CMK (cell line): ENCODE data around the gene CHEK2.
"Not testable (repeated sequence)": the region's sequence is repeated elsewhere in the genome, so short reads cannot be mapped to it uniquely, and the experiment has no call there.

Experiments used
- DNase-seq: peaks from one replicate; pipeline ENCODE4 v3.0.0-alpha.2; 2010; ENCODE audit warnings: low read depth

Gene CHEK2

GRCh38 chr22:28741785-28742561 is at the start of gene CHEK2, which contains the start of gene HSCB:
TSS of gene CHEK2 (minus strand) at chr22:28741820. CDS start at chr22:28734721, 7,099 bp downstream.
TSS of gene HSCB (plus strand) at chr22:28742039. CDS start at chr22:28742096, 57 bp downstream.
- peak; percentile 89 for DNase-seq

GRCh38 chr22:28791124-28791523 is 49.5 kb upstream of the CHEK2 start:
- DNase-seq = no peak

GRCh38 chr22:28788601-28789000 is 47.0 kb upstream of the CHEK2 start:
- no peak for DNase-seq

DNA sequence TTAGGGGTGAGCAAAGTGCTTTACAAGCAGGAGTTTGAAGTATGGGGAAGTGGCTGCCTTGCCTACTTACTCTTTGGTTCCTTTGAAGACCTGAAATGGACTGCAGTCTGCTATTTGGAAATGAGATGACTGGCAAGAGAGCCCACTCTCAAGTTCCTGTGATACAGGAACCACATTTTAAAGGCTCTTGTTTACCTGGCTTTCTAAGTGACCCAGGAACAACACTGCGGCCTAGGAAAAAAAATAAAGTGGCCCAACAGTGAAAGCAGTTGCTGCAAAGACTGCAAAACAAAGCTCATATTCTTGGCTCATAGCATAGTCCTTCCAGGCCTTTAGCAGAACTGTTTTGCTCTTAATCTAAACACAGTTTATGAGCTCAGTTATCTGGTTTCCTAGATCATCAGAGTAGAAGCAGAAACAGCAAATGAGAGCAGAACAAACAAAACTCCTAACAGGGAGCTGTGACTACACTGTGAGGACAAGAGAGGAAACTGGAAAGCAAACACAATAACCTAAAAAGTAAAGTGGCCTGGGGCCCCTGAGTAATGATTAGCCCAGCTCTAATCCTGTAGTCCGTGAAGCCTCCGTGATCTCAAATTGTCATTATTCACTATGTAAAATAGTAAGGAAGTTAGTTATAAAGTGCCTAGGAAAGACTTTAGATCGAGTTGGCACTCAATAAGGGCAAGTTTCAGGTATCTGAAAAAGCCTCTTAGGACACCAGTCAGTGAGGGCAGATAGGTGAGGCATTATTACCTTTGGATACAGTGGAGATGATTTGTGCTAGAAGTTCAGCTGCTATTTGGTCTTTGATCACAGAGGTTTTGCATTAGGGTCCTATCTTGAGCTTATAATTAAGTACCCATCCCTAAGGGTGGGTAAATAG is 42.4 kb upstream of the CHEK2 start:
- no peak for DNase-seq

DNA sequence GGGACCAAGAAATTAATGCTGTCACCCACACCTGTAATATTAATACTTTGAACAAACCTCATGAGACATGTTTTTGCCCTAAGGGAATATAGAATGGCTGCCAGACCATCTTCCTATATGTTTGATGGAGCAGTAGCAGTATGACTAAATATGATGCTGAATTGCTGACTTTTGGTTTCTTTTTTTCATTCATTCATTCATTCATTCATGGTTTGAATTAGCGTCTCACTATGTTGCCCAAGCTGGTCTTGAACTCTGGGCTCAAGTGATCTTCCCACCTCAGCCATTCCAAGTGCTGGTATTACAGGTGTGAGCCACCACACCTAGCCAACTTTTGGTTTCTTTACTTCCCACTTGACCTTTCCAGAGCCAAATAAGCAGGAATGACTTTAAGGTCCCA is 38.7 kb upstream of the CHEK2 start:
- DNase-seq = no peak

DNA sequence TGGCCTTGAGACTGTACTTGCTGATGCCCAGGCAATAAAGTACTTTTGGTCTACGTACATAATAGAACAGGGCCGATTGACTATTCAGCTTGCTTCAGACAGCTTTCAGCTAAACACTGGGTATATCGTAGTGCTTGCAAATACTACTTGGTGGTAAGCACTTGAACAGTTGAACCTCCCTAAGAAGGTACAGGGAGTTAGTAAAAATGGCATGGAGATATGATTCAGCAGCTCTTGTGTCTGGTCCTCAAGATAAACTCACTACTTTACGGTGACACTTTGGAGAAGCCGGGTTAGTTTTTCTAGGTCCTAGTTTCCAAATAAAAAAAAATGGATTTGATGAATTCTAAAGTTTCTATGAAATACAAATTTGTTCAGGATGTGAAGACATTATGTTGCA is 38.2 kb upstream of the CHEK2 start:
- no peak for DNase-seq

- DNase-seq = no peak
Measured at GRCh38 chr22:28774378-28774777, 32.8 kb upstream of the CHEK2 start.

- no peak for DNase-seq
Measured at GRCh38 chr22:28773461-28773867, 31.8 kb upstream of the CHEK2 start.

DNA sequence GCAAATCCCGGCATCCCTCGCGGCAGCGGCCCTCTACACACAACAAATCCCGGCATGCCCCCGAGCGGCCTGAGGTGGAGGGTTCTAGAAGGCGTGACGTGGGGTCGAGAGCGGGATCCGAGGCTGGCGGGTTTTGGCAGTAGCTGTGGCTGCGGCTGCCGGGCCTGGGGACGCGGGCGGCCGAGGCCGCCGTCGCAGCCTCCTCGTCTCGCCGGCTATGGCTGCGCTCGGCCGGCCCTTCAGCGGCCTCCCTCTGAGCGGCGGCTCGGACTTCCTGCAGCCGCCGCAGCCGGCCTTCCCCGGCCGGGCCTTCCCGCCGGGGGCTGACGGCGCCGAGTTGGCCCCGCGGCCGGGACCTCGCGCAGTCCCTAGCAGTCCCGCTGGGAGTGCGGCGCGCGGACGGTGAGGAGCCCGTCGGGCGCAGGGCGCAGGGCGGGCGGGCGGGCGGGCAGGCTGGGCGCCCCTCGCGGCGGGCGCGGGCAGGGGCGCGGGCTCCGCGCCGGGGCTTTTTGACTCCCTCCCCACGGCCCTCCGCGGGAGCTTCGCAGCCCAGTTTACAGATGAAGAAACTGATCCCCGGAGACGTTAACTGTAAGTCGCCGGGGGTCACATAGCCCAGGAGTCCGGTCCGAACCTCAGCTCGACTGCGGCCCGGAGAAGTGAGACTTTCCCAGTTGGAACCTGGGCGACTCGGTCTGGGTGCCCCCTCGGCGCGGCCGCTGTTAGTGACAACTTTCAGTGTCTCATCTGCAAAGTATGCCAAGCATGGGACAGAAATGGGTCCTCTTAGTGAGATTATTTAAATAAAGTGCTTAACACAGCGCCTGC is 31.2 kb upstream of the CHEK2 start, which contains the start of gene CCDC117:
Gene CCDC117 (plus strand): TSS at position 63 of the 828 bp plus-strand sequence. CDS start 155 bp downstream, at position 218.
- DNase-seq = peak; percentile 69

DNA sequence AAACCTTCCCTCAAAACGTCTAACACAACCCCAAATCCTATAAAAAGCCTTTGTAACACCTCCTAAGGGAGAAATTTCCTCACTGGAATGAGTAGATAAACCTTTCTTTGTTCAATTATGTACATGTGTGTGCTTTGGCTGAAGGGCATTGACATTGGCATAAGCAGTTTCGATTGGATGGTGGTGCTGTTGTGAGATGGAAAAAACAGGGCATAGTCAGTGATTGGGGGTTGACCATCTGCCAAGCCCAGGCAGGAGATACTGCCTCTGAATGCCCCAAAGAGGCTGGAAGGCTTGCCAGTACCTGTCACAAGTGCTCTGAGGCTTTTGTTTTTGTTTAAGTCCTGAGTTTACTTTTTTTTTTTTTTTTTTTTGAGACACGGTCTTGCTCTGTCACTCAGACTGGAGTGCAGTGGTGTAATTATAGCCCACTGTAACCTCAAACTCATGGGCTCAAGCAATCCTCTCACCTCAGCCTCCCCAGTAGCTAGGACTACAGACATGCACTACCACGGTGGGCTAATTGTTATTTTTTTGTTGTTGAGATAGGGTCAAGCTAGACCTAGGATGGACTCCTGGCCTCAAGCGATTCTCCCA is 29.7 kb upstream of the CHEK2 start:
- DNase-seq = no peak

GRCh38 chr22:28769394-28770085 is 27.9 kb upstream of the CHEK2 start:
- DNase-seq = no peak

GRCh38 chr22:28768701-28769393 is 27.2 kb upstream of the CHEK2 start:
- DNase-seq = no peak

DNA sequence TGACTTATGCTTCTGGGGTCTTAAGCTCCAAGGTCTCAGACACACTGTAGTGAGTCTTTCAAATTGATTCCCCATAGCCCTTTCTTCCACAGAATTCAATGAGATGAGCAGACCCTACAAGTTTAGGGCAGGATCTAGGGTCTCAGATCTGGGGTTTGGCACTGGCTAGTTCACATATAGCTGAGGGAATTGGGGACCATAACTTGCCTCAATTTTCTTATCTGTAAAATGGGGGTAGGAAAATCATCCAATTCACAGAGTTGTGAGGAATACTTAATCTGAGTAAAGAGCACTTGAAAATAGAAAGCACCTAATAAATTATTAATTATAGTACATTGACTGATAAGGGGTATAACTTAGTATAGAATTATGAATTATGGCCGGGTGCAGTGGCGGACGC is 25.0 kb upstream of the CHEK2 start:
- DNase-seq = no peak

DNA sequence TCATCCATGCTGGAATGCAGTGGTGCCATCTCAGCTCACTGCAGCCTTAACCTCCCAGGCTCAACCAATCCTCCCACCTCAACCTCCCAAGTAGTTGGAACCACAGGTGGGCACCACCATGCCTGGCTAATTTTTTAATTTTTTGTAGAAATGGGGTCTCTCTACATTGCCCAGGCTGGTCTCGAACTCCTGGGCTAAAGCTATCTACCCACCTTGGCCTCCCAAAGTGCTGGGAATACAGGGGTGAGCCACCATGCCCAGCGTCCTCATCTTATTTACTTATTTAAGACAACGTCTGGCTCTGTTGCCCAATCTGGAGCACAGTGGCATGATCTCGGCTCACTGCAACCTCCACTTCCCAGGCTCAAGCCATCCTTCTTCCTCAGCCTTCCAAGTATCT is 20.4 kb upstream of the CHEK2 start:
- not testable (repeated sequence) for DNase-seq

- no peak for DNase-seq
Measured at GRCh38 chr22:28761449-28761755, 19.8 kb upstream of the CHEK2 start.

DNA sequence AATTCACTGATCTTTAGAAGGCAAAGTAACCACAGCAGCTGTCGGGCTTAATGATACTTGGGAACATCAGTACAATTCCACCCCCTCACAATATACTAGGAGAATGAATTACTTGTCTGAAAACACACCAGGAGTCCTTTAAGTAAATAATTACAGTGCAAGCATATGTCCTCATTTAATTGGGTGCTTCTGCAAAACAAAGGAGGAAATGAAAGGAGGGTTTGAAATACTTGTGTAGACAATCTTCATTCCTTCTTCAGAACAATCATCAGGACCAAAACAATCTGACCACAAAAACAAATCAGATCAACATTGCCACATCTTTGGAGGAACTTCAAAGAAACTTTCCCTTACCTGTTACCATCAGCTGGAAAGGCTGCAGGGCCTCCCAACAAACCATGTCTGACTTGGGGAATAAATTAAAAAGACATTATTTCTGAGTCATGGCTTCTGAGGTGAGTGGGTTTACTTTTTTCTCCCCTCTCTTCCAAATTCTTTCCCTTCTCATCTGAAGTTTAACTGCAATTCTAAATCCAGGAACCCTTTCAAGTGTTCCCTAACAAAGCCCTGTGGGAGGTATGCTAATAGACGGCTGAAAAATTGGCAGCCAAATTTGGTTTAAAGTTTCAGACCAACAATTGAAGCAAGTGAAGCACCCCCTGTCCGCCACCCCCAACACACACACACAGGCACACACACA is 18.4 kb upstream of the CHEK2 start:
- no peak for DNase-seq

DNA sequence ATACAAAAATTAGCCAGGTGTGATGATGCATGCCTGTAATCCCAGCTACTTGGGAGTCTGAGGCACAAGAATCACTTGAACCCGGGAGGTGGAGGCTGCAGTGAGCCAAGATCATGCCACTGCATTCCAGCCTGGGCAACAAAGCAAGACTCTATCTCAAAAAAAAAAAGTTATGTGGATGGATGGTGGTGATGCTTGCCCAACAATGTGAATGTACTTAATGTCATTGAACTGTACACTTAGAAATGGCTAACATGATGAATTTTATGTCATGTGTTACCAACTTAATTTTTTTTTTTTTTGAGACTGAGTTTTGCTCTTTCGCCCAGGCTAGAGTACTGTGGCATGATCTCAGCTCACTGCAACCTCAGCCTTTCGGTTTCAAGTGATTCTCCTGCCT is 12.9 kb upstream of the CHEK2 start:
- DNase-seq = not testable (repeated sequence)

GRCh38 chr22:28750471-28750881 is 8.9 kb upstream of the CHEK2 start:
- DNase-seq = no peak

DNA sequence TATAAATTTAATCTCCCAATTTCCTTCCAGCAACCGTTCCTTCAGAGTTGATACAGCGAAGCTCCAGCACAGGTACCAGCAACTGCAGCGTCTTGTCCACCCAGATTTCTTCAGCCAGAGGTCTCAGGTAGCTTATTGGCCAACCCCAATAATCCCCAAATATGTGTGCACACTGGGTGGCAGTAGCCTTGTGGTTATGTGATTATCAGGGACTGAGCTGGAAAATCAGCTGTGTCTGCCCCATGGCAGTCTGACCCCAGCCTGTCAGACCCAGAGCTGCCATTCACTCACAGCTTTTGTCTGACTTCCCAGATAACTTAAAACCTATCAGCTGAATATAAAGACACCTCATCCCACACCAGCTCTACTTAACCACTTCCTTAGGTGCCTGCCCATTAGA is 2.2 kb upstream of the CHEK2 start:
- DNase-seq = no peak

DNA sequence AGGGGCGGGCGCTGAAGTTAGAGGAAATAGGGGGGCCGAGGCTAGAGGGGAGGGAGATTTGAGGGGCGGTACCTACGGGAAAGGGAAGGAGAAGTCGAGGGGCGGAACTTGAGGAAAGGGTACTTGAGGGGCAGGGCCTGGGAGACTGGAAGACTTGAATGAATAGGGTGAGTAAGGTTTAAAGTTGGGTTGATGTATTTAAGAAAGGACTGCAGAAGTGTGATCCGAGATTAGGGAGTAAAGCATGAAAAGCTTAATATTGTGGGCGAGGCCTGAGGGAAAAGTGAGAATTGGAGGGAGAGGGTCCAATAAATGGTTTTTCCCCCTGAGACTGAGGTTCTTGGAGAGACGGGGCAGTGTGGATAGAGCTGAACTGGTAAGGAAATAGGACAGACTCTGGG is 942 bp upstream of the CHEK2 start:
- no peak for DNase-seq
